NCI-H2171 (cell line): ENCODE results near the gene RAB27B.
"Not testable (repeated sequence)": the region's sequence is repeated elsewhere in the genome, so short reads cannot be mapped to it uniquely, and the experiment has no call there.

Experiments used
- DNase-seq: peaks from one replicate; lab custom pipeline; 2025; lab: John Stamatoyannopoulos, UW

The RAB27B gene

GRCh38 chr18:54828281-54828881, at the start of gene RAB27B:
Gene RAB27B (plus strand): TSS chr18:54828477. CDS start chr18:54877586, 49,109 bp downstream.
- peak; percentile 62 for DNase-seq

- no peak for DNase-seq
These were observed 47.9 kb upstream of the RAB27B start for GRCh38 chr18:54780285-54780861.

GRCh38 chr18:54780970-54781369, 47.3 kb upstream of the RAB27B start:
- DNase-seq, result no peak

- DNase-seq, result no peak
These were observed 45.1 kb upstream of the RAB27B start for GRCh38 chr18:54783139-54783538.

GRCh38 chr18:54786206-54786605, 42.1 kb upstream of the RAB27B start:
- no peak for DNase-seq

GRCh38 chr18:54787121-54787520, 41.2 kb upstream of the RAB27B start:
- no peak for DNase-seq

GRCh38 chr18:54787616-54788015, 40.7 kb upstream of the RAB27B start:
- DNase-seq, result no peak

- DNase-seq, result no peak
These were observed 38.2 kb upstream of the RAB27B start for GRCh38 chr18:54790109-54790508.

GRCh38 chr18:54791657-54792056, 36.6 kb upstream of the RAB27B start:
- no peak for DNase-seq

- DNase-seq, result no peak
These were observed 36.2 kb upstream of the RAB27B start for GRCh38 chr18:54792079-54792478.

GRCh38 chr18:54794823-54795222, 33.5 kb upstream of the RAB27B start:
- no peak for DNase-seq

GRCh38 chr18:54798186-54798585, 30.1 kb upstream of the RAB27B start:
- no peak for DNase-seq

- no peak for DNase-seq
These were observed 26.9 kb upstream of the RAB27B start for GRCh38 chr18:54801374-54801773.

GRCh38 chr18:54802178-54802577, 26.1 kb upstream of the RAB27B start:
- no peak for DNase-seq

GRCh38 chr18:54802686-54803395, 25.4 kb upstream of the RAB27B start:
- no peak for DNase-seq

- DNase-seq, result no peak
These were observed 22.5 kb upstream of the RAB27B start for GRCh38 chr18:54805571-54806334.

- no peak for DNase-seq
These were observed 21.8 kb upstream of the RAB27B start for GRCh38 chr18:54806526-54806925.

GRCh38 chr18:54807303-54807702, 21.0 kb upstream of the RAB27B start:
- DNase-seq, result no peak

GRCh38 chr18:54810662-54811061, 17.6 kb upstream of the RAB27B start:
- not testable (repeated sequence) for DNase-seq

- DNase-seq, result no peak
These were observed 15.4 kb upstream of the RAB27B start for GRCh38 chr18:54812885-54813284.

GRCh38 chr18:54813305-54813704, 15.0 kb upstream of the RAB27B start:
- DNase-seq, result no peak

- DNase-seq, result no peak
These were observed 14.2 kb upstream of the RAB27B start for GRCh38 chr18:54813977-54814565.
